Esophagus squamous epithelium (tissue), 4 donors: ENCODE results near the gene TMOD1.

Source experiments
- CTCF ChIP-seq, 6 experiments: fragments of 450-650 bp in 4 of 6; fragments of 200-600 bp in 2 of 6; sonication (generic) in 2 of 6; IDR thresholded peaks; one replicate each; pipeline ENCODE4 v1.5.1; 2016 to 2019; ENCODE audit warnings: antibody characterized with exemption in 6 of 6, mild to moderate bottlenecking in 4 of 6, moderate library complexity in 4 of 6
- POLR2A ChIP-seq, 4 donors: fragments of 450-650 bp; IDR thresholded peaks; one replicate each; pipeline ENCODE4 v1.6.1; 2017; ENCODE audit warnings: antibody characterized with exemption in 4 of 4, mild to moderate bottlenecking in 4 of 4, moderate library complexity in 3 of 4

GRCh38 chr9:97628668-97629067 is 127.2 kb downstream of the TMOD1 start:
- TF ChIP-seq CTCF (IDR thresholded peaks at IDR 0.05) (no peak), POLR2A (IDR thresholded peaks at IDR 0.05) (no peak)
